PC-3 (cell line): ENCODE results near the gene RALY. TPM values are rescaled to one million over a fixed set of nuclear protein-coding genes. Genes with fewer than 3 reads are reported as not detected.

Source experiments
- ATAC-seq: fragments of 200-7000 bp; cut with Tn5 transposase; 2 replicates; pipeline ENCODE4 v1.9.1; 2020; ENCODE audit warnings: mild to moderate bottlenecking, moderate library complexity
- BruUV-seq: library from RNA; stranded (reverse); fragments of 400-500 nt; replicated peaks from 2 replicates; lab custom pipeline; 2021; lab: Mats Ljungman, UMichigan
- CTCF ChIA-PET: fragments of 300-600 bp; sonication (Branson Sonifier 250); formaldehyde crosslinking; loops from one replicate; lab custom pipeline; 2022; ENCODE audit warnings: antibody characterized with exemption; lab: Charles Lee
- POLR2A ChIA-PET: fragments of 300-600 bp; sonication (Branson Sonifier 250); formaldehyde crosslinking; loops from one replicate; lab custom pipeline; 2022; ENCODE audit warnings: antibody characterized with exemption; ENCODE audit not compliant: unreplicated experiment; lab: Charles Lee
- DNase-seq: peaks from one replicate; pipeline ENCODE4 v3.0.0-alpha.2; 2015
- H2AFZ ChIP-seq: fragments of 300-600 bp; sonication (generic); 2 replicates; pipeline ENCODE4 v1.6.0; 2016; ENCODE audit warnings: antibody characterized with exemption, low read length
- H3F3A ChIP-seq: fragments of 300-600 bp; sonication (generic); one replicate; pipeline ENCODE4 v1.6.0; 2017; ENCODE audit warnings: antibody characterized with exemption, low read length, control low read depth, mild to moderate bottlenecking; ENCODE audit not compliant: unreplicated experiment
- H3K27ac ChIP-seq: fragments of 300-600 bp; sonication (generic); 2 replicates; pipeline ENCODE4 v1.5.1; 2016; ENCODE audit warnings: mild to moderate bottlenecking, low read length
- H3K27me3 ChIP-seq: fragments of 300-600 bp; sonication (generic); 2 replicates; pipeline ENCODE4 v1.6.1; 2016; ENCODE audit warnings: low read length, mixed read lengths
- H3K36me3 ChIP-seq: fragments of 300-600 bp; sonication (generic); 2 replicates; pipeline ENCODE4 v1.6.1; 2016; ENCODE audit warnings: low read depth, mixed run types, low read length, mixed read lengths
- H3K4me1 ChIP-seq: fragments of 300-600 bp; sonication (generic); 2 replicates; pipeline ENCODE4 v1.5.1; 2016; ENCODE audit warnings: low read length; ENCODE audit not compliant: insufficient read depth
- H3K4me2 ChIP-seq: fragments of 300-600 bp; sonication (generic); 2 replicates; pipeline ENCODE4 v1.6.0; 2016; ENCODE audit warnings: low read length
- H3K4me3 ChIP-seq: fragments of 300-600 bp; sonication (generic); 2 replicates; pipeline ENCODE4 v1.5.1; 2016; ENCODE audit warnings: mild to moderate bottlenecking, low read length, mixed read lengths
- H3K79me2 ChIP-seq: fragments of 300-600 bp; sonication (generic); 2 replicates; pipeline ENCODE4 v1.6.1; 2017; ENCODE audit warnings: low read length, mixed read lengths
- H3K9ac ChIP-seq: fragments of 300-600 bp; sonication (generic); 2 replicates; pipeline ENCODE4 v1.6.0; 2016; ENCODE audit warnings: mild to moderate bottlenecking, low read length
- H3K9me2 ChIP-seq: fragments of 300-600 bp; sonication (generic); replicated peaks from 2 replicates; pipeline ENCODE4 v1.6.1; 2016; ENCODE audit warnings: mixed run types, low read length, mixed read lengths
- H3K9me3 ChIP-seq: fragments of 300-600 bp; sonication (generic); 2 replicates; pipeline ENCODE4 v1.6.1; 2016; ENCODE audit warnings: low read length, mixed read lengths
- H4K20me1 ChIP-seq: fragments of 300-600 bp; sonication (generic); 2 replicates; pipeline ENCODE4 v1.6.1; 2016; ENCODE audit warnings: low read length, mixed read lengths
- CTCF ChIP-seq: fragments of 300-600 bp; sonication (generic); conservative IDR thresholded peaks from 2 replicates; pipeline ENCODE4 v1.5.1; 2017; ENCODE audit warnings: antibody characterized with exemption, low read depth, mild to moderate bottlenecking, low read length
- EZH2 ChIP-seq: fragments of 300-600 bp; sonication (generic); IDR thresholded peaks from one replicate; pipeline ENCODE4 v1.6.1; 2017; ENCODE audit warnings: antibody characterized with exemption, mild to moderate bottlenecking, low read length; ENCODE audit not compliant: unreplicated experiment
- EZH2phosphoT487 ChIP-seq: fragments of 300-600 bp; sonication (generic); IDR thresholded peaks from 2 replicates; pipeline ENCODE4 v1.6.1; 2018; ENCODE audit warnings: mild to moderate bottlenecking, antibody characterized with exemption, low read length, borderline replicate concordance
- intact Hi-C: fragments of 100-400 bp; cut with micrococcal nuclease; formaldehyde crosslinking; loops from 2 replicates; pipeline ENCODE4 v1.9.0; 2023
- total RNA-seq: library from RNA; depleted of rRNA; stranded (reverse); fragments of >200 nt; gene quantifications from 2 replicates; pipeline ENCODE4 v1.2.3, GENCODE V29; 2014

RALY gene
- total RNA-seq, 1 experiment from 2014 or later = 160 TPM

- Histone ChIP-seq H4K20me1 (no peaks in the 10 kb centered on the region), H3K27ac (no peak overlapping the region), H3K9ac (no peak overlapping the region), H3K36me3 (no peaks in the 10 kb centered on the region), H2AFZ (no peak overlapping the region), H3K4me1 (no peaks in the 10 kb centered on the region), H3K9me2 (no peaks in the 10 kb centered on the region), H3K4me3 (no peak overlapping the region), H3F3A (no peaks in the 10 kb centered on the region), H3K9me3 (no peaks in the 10 kb centered on the region), H3K79me2 (no peaks in the 10 kb centered on the region), H3K27me3 (no peaks in the 10 kb centered on the region), H3K4me2 (no peak overlapping the region)
- TF ChIP-seq EZH2phosphoT487 = no peak
- no peak for TF ChIP-seq CTCF
- TF ChIP-seq EZH2 = no peak
- no peak for DNase-seq
- CTCF ChIA-PET = no interaction called here
- BruUV-seq = no TSS peak
- no peak for ATAC-seq
- intact Hi-C loops = no loop called here
- POLR2A ChIA-PET = no interaction called here
These were observed 126.5 kb downstream of the RALY start for GRCh38 chr20:34120213-34120612.

GRCh38 chr20:34122274-34122980 lies 128.7 kb downstream of the RALY start:
- no peaks in the 10 kb centered on the region for H3F3A ChIP-seq
- ATAC-seq = no peak
- no peak overlapping the region for H2AFZ ChIP-seq
- no peak overlapping the region for H3K27ac ChIP-seq
- H3K4me2 ChIP-seq = no peak overlapping the region
- no peaks in the 10 kb centered on the region for H3K79me2 ChIP-seq
- ChIA-PET CTCF (no interaction called here), POLR2A (no interaction called here)
- H3K9me2 ChIP-seq = no peaks in the 10 kb centered on the region
- TF ChIP-seq CTCF (no peak), EZH2phosphoT487 (no peak), EZH2 (no peak)
- intact Hi-C loops = no loop called here
- H4K20me1 ChIP-seq = no peaks in the 10 kb centered on the region
- H3K9me3 ChIP-seq = no peaks in the 10 kb centered on the region
- H3K36me3 ChIP-seq = no peaks in the 10 kb centered on the region
- no TSS peak for BruUV-seq
- H3K9ac ChIP-seq = no peak overlapping the region
- H3K4me1 ChIP-seq = no peaks in the 10 kb centered on the region
- H3K27me3 ChIP-seq = no peaks in the 10 kb centered on the region
- no peak for DNase-seq
- H3K4me3 ChIP-seq = no peak overlapping the region

- DNase-seq = no peak
- BruUV-seq = no TSS peak
- H2AFZ ChIP-seq = no peak overlapping the region
- H3K27ac ChIP-seq = no peak overlapping the region
- H3K36me3 ChIP-seq = no peaks in the 10 kb centered on the region
- no peak overlapping the region for H3K9ac ChIP-seq
- H3K9me2 ChIP-seq = no peaks in the 10 kb centered on the region
- no peaks in the 10 kb centered on the region for H4K20me1 ChIP-seq
- ChIA-PET CTCF (interaction anchor here (0.7 kb wide), 1 partner anchor 1075 kb away, joined by 13 read pairs; no protein-coding TSS in a partner anchor), POLR2A (no interaction called here)
- H3K27me3 ChIP-seq = no peaks in the 10 kb centered on the region
- H3K4me1 ChIP-seq = no peaks in the 10 kb centered on the region
- H3F3A ChIP-seq = no peaks in the 10 kb centered on the region
- ATAC-seq = no peak
- no peak for TF ChIP-seq EZH2phosphoT487
- TF ChIP-seq EZH2 = no peak
- no peak for TF ChIP-seq CTCF
- H3K9me3 ChIP-seq = no peaks in the 10 kb centered on the region
- no peaks in the 10 kb centered on the region for H3K79me2 ChIP-seq
- H3K4me3 ChIP-seq = no peak overlapping the region
- intact Hi-C loops = no loop called here
- H3K4me2 ChIP-seq = no peak overlapping the region
These were observed 129.6 kb downstream of the RALY start for GRCh38 chr20:34123309-34123708.
